GM21717 (cell line): Measurements from ENCODE around the gene LIN28B.
"Not testable (repeated sequence)": the region's sequence is repeated elsewhere in the genome, so short reads cannot be mapped to it uniquely, and the experiment has no call there.

Source experiments
- ATAC-seq: cut with Tn5 transposase; IDR thresholded peaks from one replicate; pipeline ENCODE4 v1.9.1; 2021; ENCODE audit warnings: mild to moderate bottlenecking, moderate library complexity; ENCODE audit not compliant: unreplicated experiment

Gene LIN28B

GRCh38 chr6:104956731-104957294, at the start of gene LIN28B:
Gene LIN28B (plus strand): TSS chr6:104957107. CDS start chr6:104957251, 144 bp downstream.
- ATAC-seq = no peak

GRCh38 chr6:104908031-104908887, 48.6 kb upstream of the LIN28B start:
- ATAC-seq = no peak

GRCh38 chr6:104908888-104909525, 47.9 kb upstream of the LIN28B start:
- no peak for ATAC-seq

GRCh38 chr6:104921896-104922295, 35.0 kb upstream of the LIN28B start:
- ATAC-seq = no peak

- ATAC-seq = no peak
These were observed 28.8 kb upstream of the LIN28B start for GRCh38 chr6:104928141-104928540.

- ATAC-seq = no peak
These were observed 27.6 kb upstream of the LIN28B start for GRCh38 chr6:104929353-104929752.

- no peak for ATAC-seq
These were observed 26.0 kb upstream of the LIN28B start for GRCh38 chr6:104930939-104931338.

GRCh38 chr6:104936766-104937535, 20.0 kb upstream of the LIN28B start:
- ATAC-seq = no peak

- ATAC-seq = no peak
These were observed 16.5 kb upstream of the LIN28B start for GRCh38 chr6:104940238-104940892.

GRCh38 chr6:104940893-104941728, 15.8 kb upstream of the LIN28B start:
- ATAC-seq = peak; percentile 83

GRCh38 chr6:104941729-104942091, 15.2 kb upstream of the LIN28B start:
- no peak for ATAC-seq

GRCh38 chr6:104943781-104944180, 13.1 kb upstream of the LIN28B start:
- ATAC-seq = no peak

GRCh38 chr6:104949206-104949605, 7.7 kb upstream of the LIN28B start:
- no peak for ATAC-seq

GRCh38 chr6:104951677-104952076, 5.2 kb upstream of the LIN28B start:
- no peak for ATAC-seq

- ATAC-seq = no peak
These were observed 4.0 kb upstream of the LIN28B start for GRCh38 chr6:104952911-104953399.

GRCh38 chr6:104953400-104954189, 3.3 kb upstream of the LIN28B start:
- not testable (repeated sequence) for ATAC-seq

GRCh38 chr6:104954190-104954797, 2.6 kb upstream of the LIN28B start:
- ATAC-seq = no peak

- no peak for ATAC-seq
These were observed 1.4 kb upstream of the LIN28B start for GRCh38 chr6:104955491-104955890.
